IMR-90 (cell line): Measurements from ENCODE around the gene ATF4. TPM values are rescaled to one million over a fixed set of nuclear protein-coding genes. Genes with fewer than 3 reads are reported as not detected.

Source experiments
- ATAC-seq: fragments of 200-7000 bp; cut with Tn5 transposase; 2 replicates; pipeline ENCODE4 v1.9.1; 2020; ENCODE audit warnings: low read depth, mild to moderate bottlenecking, moderate library complexity
- BruUV-seq: library from RNA; stranded (reverse); fragments of 400-500 nt; replicated peaks from 2 replicates; lab custom pipeline; 2021; lab: Mats Ljungman, UMichigan
- CTCF ChIA-PET: fragments of 300-600 bp; formaldehyde crosslinking; extraction: SDS; loops from one replicate; lab custom pipeline; 2021; ENCODE audit warnings: antibody characterized with exemption; lab: Yijun Ruan, JAX
- POLR2A ChIA-PET: fragments of 300-600 bp; sonication (Branson Sonifier 250); formaldehyde crosslinking; loops from one replicate; lab custom pipeline; 2022; ENCODE audit warnings: antibody characterized with exemption; ENCODE audit not compliant: unreplicated experiment; lab: Charles Lee
- DNase-seq: peaks from one replicate; pipeline ENCODE4 v3.0.0; 2013
- H2AFZ ChIP-seq: replicated peaks from 2 replicates; pipeline ENCODE3; 2013; ENCODE audit warnings: low read length, mild to moderate bottlenecking; ENCODE audit not compliant: poor library complexity
- H2AK5ac ChIP-seq: 2 replicates; pipeline ENCODE4 v1.6.1; 2013; ENCODE audit warnings: low read depth, low read length, inconsistent platforms
- H2AK9ac ChIP-seq: replicated peaks from 2 replicates; pipeline ENCODE3; 2013; ENCODE audit warnings: mild to moderate bottlenecking, low read depth, low read length, moderate library complexity; ENCODE audit not compliant: poor library complexity
- H2BK120ac ChIP-seq: 2 replicates; pipeline ENCODE4 v1.6.1; 2013; ENCODE audit warnings: low read depth, low read length, inconsistent platforms
- H2BK15ac ChIP-seq: 3 replicates; pipeline ENCODE4 v1.6.1; 2013; ENCODE audit warnings: low read depth, low read length, inconsistent platforms
- H2BK20ac ChIP-seq: 2 replicates; pipeline ENCODE4 v1.6.1; 2013; ENCODE audit warnings: low read depth, mild to moderate bottlenecking, inconsistent platforms, low read length, moderate library complexity
- H2BK5ac ChIP-seq: 2 replicates; pipeline ENCODE4 v1.6.1; 2013; ENCODE audit warnings: mild to moderate bottlenecking, low read depth, low read length, inconsistent platforms; ENCODE audit not compliant: poor library complexity, severe bottlenecking
- H3K14ac ChIP-seq: replicated peaks from 2 replicates; pipeline ENCODE4 v1.6.1; 2013; ENCODE audit warnings: low read depth, low read length, inconsistent platforms
- H3K18ac ChIP-seq: 2 replicates; pipeline ENCODE4 v1.6.1; 2013; ENCODE audit warnings: low read depth, low read length, control low read depth
- H3K23ac ChIP-seq: 2 replicates; pipeline ENCODE4 v1.6.1; 2013; ENCODE audit warnings: low read depth, low read length, inconsistent platforms
- H3K27ac ChIP-seq: 2 replicates; pipeline ENCODE4 v1.5.1; 2013; ENCODE audit warnings: mild to moderate bottlenecking, control low read depth, low read length; ENCODE audit not compliant: insufficient read depth
- H3K27me3 ChIP-seq: 2 replicates; pipeline ENCODE4 v1.6.1; 2013; ENCODE audit warnings: low read length; ENCODE audit not compliant: control insufficient read depth, insufficient read depth
- H3K36me3 ChIP-seq: 2 replicates; pipeline ENCODE4 v1.6.1; 2013; ENCODE audit warnings: low read length, mixed read lengths; ENCODE audit not compliant: control insufficient read depth, insufficient read depth
- H3K4ac ChIP-seq: 2 replicates; pipeline ENCODE4 v1.6.1; 2013; ENCODE audit warnings: low read depth, low read length, inconsistent platforms
- H3K4me1 ChIP-seq: 2 replicates; pipeline ENCODE4 v1.6.1; 2013; ENCODE audit warnings: low read length, mixed read lengths; ENCODE audit not compliant: control insufficient read depth, insufficient read depth
- H3K4me2 ChIP-seq: 2 replicates; pipeline ENCODE4 v1.6.1; 2013; ENCODE audit warnings: low read depth, mild to moderate bottlenecking, control low read depth, low read length, moderate library complexity
- H3K4me3 ChIP-seq: 2 replicates; pipeline ENCODE4 v1.5.1; 2013; ENCODE audit warnings: low read depth, mild to moderate bottlenecking, control low read depth, low read length, moderate library complexity; ENCODE audit not compliant: insufficient read depth
- H3K56ac ChIP-seq: 2 replicates; pipeline ENCODE4 v1.6.1; 2013; ENCODE audit warnings: low read length, inconsistent platforms; ENCODE audit not compliant: insufficient read depth; ENCODE audit errors: extremely low read depth
- H3K79me1 ChIP-seq, 2 experiments: 2 replicates each; pipeline ENCODE4 v1.6.1; 2013; ENCODE audit warnings: low read length in 2 of 2, inconsistent platforms in 1 of 2, low read depth in 1 of 2
- H3K9ac ChIP-seq: 2 replicates; pipeline ENCODE4 v1.6.1; 2013; ENCODE audit warnings: low read depth, low read length, control low read depth
- H3K9me1 ChIP-seq: 2 replicates; pipeline ENCODE4 v1.6.1; 2013; ENCODE audit warnings: low read length, inconsistent platforms; ENCODE audit not compliant: insufficient read depth
- H3K9me3 ChIP-seq: 2 replicates; pipeline ENCODE4 v1.6.1; 2013; ENCODE audit warnings: low read length; ENCODE audit not compliant: control insufficient read depth, insufficient read depth
- H4K20me1 ChIP-seq: 2 replicates; pipeline ENCODE4 v1.6.1; 2013; ENCODE audit warnings: low read length, inconsistent platforms; ENCODE audit not compliant: insufficient read depth
- H4K5ac ChIP-seq: 2 replicates; pipeline ENCODE4 v1.6.1; 2013; ENCODE audit warnings: mild to moderate bottlenecking, low read depth, low read length, control low read depth
- H4K8ac ChIP-seq, 2 experiments: 2 replicates each; pipeline ENCODE4 v1.6.1; 2013; ENCODE audit warnings: low read depth in 2 of 2, low read length in 2 of 2, control low read depth in 1 of 2, inconsistent platforms in 1 of 2
- H4K91ac ChIP-seq: 2 replicates; pipeline ENCODE4 v1.6.1; 2013; ENCODE audit warnings: low read depth, low read length, inconsistent platforms; ENCODE audit not compliant: insufficient read depth
- CEBPB ChIP-seq: IDR thresholded peaks from 2 replicates; pipeline ENCODE4 v1.6.1; 2012; ENCODE audit warnings: low read depth, low read length, improper control_type of control experiment
- CHD1 ChIP-seq: IDR thresholded peaks from 2 replicates; pipeline ENCODE4 v1.6.1; 2012; ENCODE audit warnings: low read depth, low read length, improper control_type of control experiment
- CTCF ChIP-seq: conservative IDR thresholded peaks from 2 replicates; pipeline ENCODE4 v1.5.1; 2012; ENCODE audit warnings: mild to moderate bottlenecking, low read depth, low read length, improper control_type of control experiment
- ELK1 ChIP-seq: fragments of 150-350 bp; IDR thresholded peaks from 2 replicates; pipeline ENCODE4 v1.6.1; 2016; ENCODE audit warnings: low read depth, mild to moderate bottlenecking, low read length, moderate library complexity, borderline replicate concordance
- MXI1 ChIP-seq: IDR thresholded peaks from 2 replicates; pipeline ENCODE4 v1.6.1; 2012; ENCODE audit warnings: low read depth, mild to moderate bottlenecking, low read length, moderate library complexity, borderline replicate concordance
- RAD21 ChIP-seq: IDR thresholded peaks from 2 replicates; pipeline ENCODE4 v1.6.1; 2012; ENCODE audit warnings: low read length, improper control_type of control experiment
- SMC3 ChIP-seq: fragments of 150-350 bp; IDR thresholded peaks from 2 replicates; pipeline ENCODE4 v1.6.1; 2016; ENCODE audit warnings: low read depth, mild to moderate bottlenecking, antibody characterized with exemption, low read length, moderate library complexity
- WGBS, 2 experiments: methylation state at CpG; one replicate each; pipeline versions ENCODE4 v1.1.5 to v1.1.7; 2013; ENCODE audit warnings: missing lambda C conversion rate in 2 of 2; ENCODE audit not compliant: insufficient read length in 1 of 2; ENCODE audit errors: extremely low coverage in 2 of 2; 5-methylcytosine and 5-hydroxymethylcytosine counted together
- dilution Hi-C: fragments of 300-500 bp; cut with HindIII; formaldehyde crosslinking; loops from one replicate; pipeline ENCODE4 v1.14.3; 2018; ENCODE audit warnings: low sequenced_read_pairs; ENCODE audit not compliant: unreplicated experiment
- in situ Hi-C: fragments of 300-500 bp; cut with MboI; formaldehyde crosslinking; loops from 3 replicates; pipeline ENCODE4 v1.14.3; 2019; ENCODE audit warnings: low sequenced_read_pairs, inconsistent platforms, mixed read lengths
- intact Hi-C: fragments of 100-400 bp; cut with micrococcal nuclease; formaldehyde crosslinking; loops from 2 replicates; pipeline ENCODE4 v1.10.0; 2022
- polyA plus RNA-seq, 3 experiments: library from polyadenylated mRNA; depleted of rRNA; stranded (reverse); fragments of >200 nt; gene quantifications; 2 replicates each; pipeline ENCODE4 v1.2.3, GENCODE V29; 2012; ENCODE audit warnings: low replicate concordance in 1 of 3
- total RNA-seq: library from RNA; depleted of rRNA; stranded (reverse); fragments of >200 nt; gene quantifications from 2 replicates; pipeline ENCODE4 v1.2.3, GENCODE V29; 2012

ATF4 gene
- total and polyA plus RNA-seq, 2 of the 4 experiments (the other 2 are of a cell fraction): 148 to 662 TPM

GRCh38 chr22:39514373-39514973, 5.9 kb upstream of the ATF4 start:
- dilution Hi-C loops (no loop called here), in situ Hi-C loops (loop anchor here (5.0 to 10.0 kb wide), 2 partner anchors 110 to 347 kb away; no protein-coding TSS in a partner anchor), intact Hi-C loops (no loop called here)
- no peak overlapping the region for H2AFZ ChIP-seq
- H3K14ac ChIP-seq: no peak overlapping the region
- TF ChIP-seq CTCF: peak; percentile 79
- peak; percentile 68 for TF ChIP-seq RAD21
- TF ChIP-seq MXI1: no peak
- TF ChIP-seq CHD1: no peak
- TF ChIP-seq SMC3: peak; percentile 82
- TF ChIP-seq CEBPB: peak; percentile 40; the same call in 1 of the 2 replicates
- no peak for TF ChIP-seq ELK1
- ATAC-seq: peak; percentile 67
- no peak overlapping the region for H4K91ac ChIP-seq
- H2AK9ac ChIP-seq: no peak overlapping the region
- H2BK5ac ChIP-seq: no peak overlapping the region
- H3K18ac ChIP-seq: no peak overlapping the region
- H2AK5ac ChIP-seq: no peak overlapping the region; the same call in 1 of the 2 replicates
- peak; percentile 34 for DNase-seq
- H3K9me1 ChIP-seq: no peaks in the 10 kb centered on the region
- 68% methylated on average over 3 of the region's 8 CpGs; no CpG with 5 or more reads in 1 of the 2 experiments for WGBS, 2 experiments
- no TSS peak for BruUV-seq
- H2BK15ac ChIP-seq: no peak overlapping the region
- no peaks in the 10 kb centered on the region for H3K27me3 ChIP-seq
- H3K4me2 ChIP-seq: no peak overlapping the region
- no peak overlapping the region for H3K9ac ChIP-seq
- no peak overlapping the region for H2BK20ac ChIP-seq
- ChIA-PET CTCF (interaction anchor here (0.6 to 1.9 kb wide), 6 partner anchors 11 to 401 kb away, joined by 3 to 6 read pairs (median 4); partner anchors contain the start of gene TAB1), POLR2A (no interaction called here)
- H2BK120ac ChIP-seq: no peak overlapping the region
- H3K36me3 ChIP-seq: peaks cover 46% of the 10 kb centered on the region
- peaks cover 26% of the 10 kb centered on the region for H4K20me1 ChIP-seq
- H3K56ac ChIP-seq: no peak overlapping the region
- no peak overlapping the region for H3K23ac ChIP-seq
- H3K79me1 ChIP-seq: peaks cover 47 to 70% of the 10 kb centered on the region in 2 experiments
- H3K9me3 ChIP-seq: no peaks in the 10 kb centered on the region
- no peak overlapping the region for H4K8ac ChIP-seq
- no peak overlapping the region for H3K4me3 ChIP-seq
- no peak overlapping the region for H4K5ac ChIP-seq
- H3K4ac ChIP-seq: no peak overlapping the region
- H3K27ac ChIP-seq: no peak overlapping the region
- peaks cover 4% of the 10 kb centered on the region for H3K4me1 ChIP-seq
